A549 (cell line): ENCODE measurements around the gene FAM72D.
"Not testable (repeated sequence)": the region's sequence is repeated elsewhere in the genome, so short reads cannot be mapped to it uniquely, and the experiment has no call there.

Experiments
- CBX2 ChIP-seq: fragments of 200-600 bp; sonication (generic); IDR thresholded peaks from 2 replicates; pipeline ENCODE4 v1.6.1; 2016; ENCODE audit warnings: low read depth, mild to moderate bottlenecking, borderline replicate concordance
- CHD2 ChIP-seq: fragments of 150-350 bp; IDR thresholded peaks from 2 replicates; pipeline ENCODE4 v1.6.1; 2014; ENCODE audit warnings: low read length; ENCODE audit not compliant: partially characterized antibody
- EP300 ChIP-seq, 2 experiments: fragments of >200 bp; sonication (Bioruptor Twin); formaldehyde crosslinking; IDR thresholded peaks; 2 replicates in 1 of 2; 3 replicates in 1 of 2; pipeline ENCODE4 v1.6.1; 2016 to 2017
- KDM1A ChIP-seq: fragments of 200-600 bp; sonication (generic); IDR thresholded peaks from 2 replicates; pipeline ENCODE4 v1.6.1; 2016; ENCODE audit warnings: low read depth, mild to moderate bottlenecking
- KDM5A ChIP-seq: fragments of 200-600 bp; sonication (generic); IDR thresholded peaks from 2 replicates; pipeline ENCODE4 v1.6.1; 2016; ENCODE audit warnings: antibody characterized with exemption, mild to moderate bottlenecking
- POLR2A ChIP-seq: IDR thresholded peaks from 2 replicates; pipeline ENCODE4 v1.6.1; 2012; ENCODE audit warnings: mild to moderate bottlenecking, low read length
- POLR2AphosphoS2 ChIP-seq: conservative IDR thresholded peaks from 2 replicates; pipeline ENCODE4 v1.6.1; 2012; ENCODE audit warnings: low read length, improper control_type of control experiment, inconsistent platforms
- RCOR1 ChIP-seq: fragments of 150-350 bp; IDR thresholded peaks from 2 replicates; pipeline ENCODE4 v1.6.1; 2014; ENCODE audit warnings: antibody characterized with exemption, low read length, low read depth
- RNF2 ChIP-seq: fragments of 200-600 bp; sonication (generic); IDR thresholded peaks from 2 replicates; pipeline ENCODE4 v1.6.1; 2016; ENCODE audit warnings: low read depth, mild to moderate bottlenecking, antibody characterized with exemption, moderate library complexity, borderline replicate concordance
- SREBF2 ChIP-seq: fragments of 450-650 bp; IDR thresholded peaks from 2 replicates; pipeline ENCODE4 v1.6.1; 2014; ENCODE audit warnings: mild to moderate bottlenecking, moderate library complexity
- TF ChIP-seq, protein P1 (sequence below): fragments of >200 bp; sonication (Bioruptor Twin); formaldehyde crosslinking; IDR thresholded peaks from 3 replicates; pipeline ENCODE4 v1.5.1; 2016
- TF ChIP-seq, protein P2 (sequence below): fragments of 200-600 bp; sonication (generic); IDR thresholded peaks from 2 replicates; pipeline ENCODE4 v1.6.1; 2016; ENCODE audit warnings: antibody characterized with exemption, mild to moderate bottlenecking, moderate library complexity

DNA sequence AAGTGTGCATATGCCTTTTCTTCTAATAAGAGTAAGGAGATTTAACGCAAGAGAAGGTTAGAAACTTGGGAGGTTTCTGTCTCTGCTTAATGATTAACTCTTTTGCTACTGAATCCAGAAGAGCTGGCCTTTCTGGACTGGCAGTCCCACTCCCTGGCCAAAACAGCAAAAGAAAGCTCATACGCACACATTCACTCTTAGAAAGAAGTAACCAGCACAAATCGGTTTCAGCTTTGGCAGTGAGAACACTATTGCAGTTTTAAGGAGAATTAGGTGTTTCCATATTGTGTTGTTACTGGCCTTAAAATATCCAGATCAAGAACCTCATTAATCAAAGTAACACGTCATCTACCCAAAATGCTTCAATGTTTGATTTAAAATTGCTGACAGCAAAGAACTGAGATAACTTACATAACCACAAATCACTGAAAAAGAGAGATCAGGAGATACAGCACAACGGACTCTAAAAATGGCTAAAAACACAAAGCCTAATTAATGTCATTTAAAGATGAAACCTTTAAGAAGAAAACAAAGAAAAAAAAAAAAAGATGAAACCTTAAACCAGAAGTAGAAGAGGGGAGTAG is 16.9 kb upstream of the FAM72D start:
- not testable (repeated sequence) for TF ChIP-seq RCOR1; CHD2; EP300 (IDR thresholded peaks at IDR 0.05); POLR2A; KDM1A; RNF2; CBX2; KDM5A; SREBF2; POLR2AphosphoS2
- TF ChIP-seq, protein P1, sequence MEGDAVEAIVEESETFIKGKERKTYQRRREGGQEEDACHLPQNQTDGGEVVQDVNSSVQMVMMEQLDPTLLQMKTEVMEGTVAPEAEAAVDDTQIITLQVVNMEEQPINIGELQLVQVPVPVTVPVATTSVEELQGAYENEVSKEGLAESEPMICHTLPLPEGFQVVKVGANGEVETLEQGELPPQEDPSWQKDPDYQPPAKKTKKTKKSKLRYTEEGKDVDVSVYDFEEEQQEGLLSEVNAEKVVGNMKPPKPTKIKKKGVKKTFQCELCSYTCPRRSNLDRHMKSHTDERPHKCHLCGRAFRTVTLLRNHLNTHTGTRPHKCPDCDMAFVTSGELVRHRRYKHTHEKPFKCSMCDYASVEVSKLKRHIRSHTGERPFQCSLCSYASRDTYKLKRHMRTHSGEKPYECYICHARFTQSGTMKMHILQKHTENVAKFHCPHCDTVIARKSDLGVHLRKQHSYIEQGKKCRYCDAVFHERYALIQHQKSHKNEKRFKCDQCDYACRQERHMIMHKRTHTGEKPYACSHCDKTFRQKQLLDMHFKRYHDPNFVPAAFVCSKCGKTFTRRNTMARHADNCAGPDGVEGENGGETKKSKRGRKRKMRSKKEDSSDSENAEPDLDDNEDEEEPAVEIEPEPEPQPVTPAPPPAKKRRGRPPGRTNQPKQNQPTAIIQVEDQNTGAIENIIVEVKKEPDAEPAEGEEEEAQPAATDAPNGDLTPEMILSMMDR = not testable (repeated sequence)
- TF ChIP-seq, protein P2, sequence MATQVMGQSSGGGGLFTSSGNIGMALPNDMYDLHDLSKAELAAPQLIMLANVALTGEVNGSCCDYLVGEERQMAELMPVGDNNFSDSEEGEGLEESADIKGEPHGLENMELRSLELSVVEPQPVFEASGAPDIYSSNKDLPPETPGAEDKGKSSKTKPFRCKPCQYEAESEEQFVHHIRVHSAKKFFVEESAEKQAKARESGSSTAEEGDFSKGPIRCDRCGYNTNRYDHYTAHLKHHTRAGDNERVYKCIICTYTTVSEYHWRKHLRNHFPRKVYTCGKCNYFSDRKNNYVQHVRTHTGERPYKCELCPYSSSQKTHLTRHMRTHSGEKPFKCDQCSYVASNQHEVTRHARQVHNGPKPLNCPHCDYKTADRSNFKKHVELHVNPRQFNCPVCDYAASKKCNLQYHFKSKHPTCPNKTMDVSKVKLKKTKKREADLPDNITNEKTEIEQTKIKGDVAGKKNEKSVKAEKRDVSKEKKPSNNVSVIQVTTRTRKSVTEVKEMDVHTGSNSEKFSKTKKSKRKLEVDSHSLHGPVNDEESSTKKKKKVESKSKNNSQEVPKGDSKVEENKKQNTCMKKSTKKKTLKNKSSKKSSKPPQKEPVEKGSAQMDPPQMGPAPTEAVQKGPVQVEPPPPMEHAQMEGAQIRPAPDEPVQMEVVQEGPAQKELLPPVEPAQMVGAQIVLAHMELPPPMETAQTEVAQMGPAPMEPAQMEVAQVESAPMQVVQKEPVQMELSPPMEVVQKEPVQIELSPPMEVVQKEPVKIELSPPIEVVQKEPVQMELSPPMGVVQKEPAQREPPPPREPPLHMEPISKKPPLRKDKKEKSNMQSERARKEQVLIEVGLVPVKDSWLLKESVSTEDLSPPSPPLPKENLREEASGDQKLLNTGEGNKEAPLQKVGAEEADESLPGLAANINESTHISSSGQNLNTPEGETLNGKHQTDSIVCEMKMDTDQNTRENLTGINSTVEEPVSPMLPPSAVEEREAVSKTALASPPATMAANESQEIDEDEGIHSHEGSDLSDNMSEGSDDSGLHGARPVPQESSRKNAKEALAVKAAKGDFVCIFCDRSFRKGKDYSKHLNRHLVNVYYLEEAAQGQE = not testable (repeated sequence)
